A172 (cell line): Measurements from ENCODE around the gene HCFC1. TPM values are rescaled to one million over a fixed set of nuclear protein-coding genes. Genes with fewer than 3 reads are reported as not detected.
"Not testable (repeated sequence)": the region's sequence is repeated elsewhere in the genome, so short reads cannot be mapped to it uniquely, and the experiment has no call there.

Experiments
- DNase-seq: peaks from one replicate; pipeline ENCODE4 v3.0.0-alpha.2; 2015; ENCODE audit warnings: low spot score
- total RNA-seq: library from RNA; depleted of rRNA; stranded (reverse); fragments of >200 nt; shearing (Covaris generic); gene quantifications from 2 replicates; pipeline ENCODE4 v1.2.3, GENCODE V29; 2014

HCFC1 gene
- total RNA-seq, 1 experiment from 2014 or later: 40.8 TPM

- DNase-seq: no peak
These were observed 36.9 kb upstream of the HCFC1 start for GRCh38 chrX:154008521-154008920.

- no peak for DNase-seq
These were observed 35.3 kb upstream of the HCFC1 start for GRCh38 chrX:154006947-154007346.

DNA sequence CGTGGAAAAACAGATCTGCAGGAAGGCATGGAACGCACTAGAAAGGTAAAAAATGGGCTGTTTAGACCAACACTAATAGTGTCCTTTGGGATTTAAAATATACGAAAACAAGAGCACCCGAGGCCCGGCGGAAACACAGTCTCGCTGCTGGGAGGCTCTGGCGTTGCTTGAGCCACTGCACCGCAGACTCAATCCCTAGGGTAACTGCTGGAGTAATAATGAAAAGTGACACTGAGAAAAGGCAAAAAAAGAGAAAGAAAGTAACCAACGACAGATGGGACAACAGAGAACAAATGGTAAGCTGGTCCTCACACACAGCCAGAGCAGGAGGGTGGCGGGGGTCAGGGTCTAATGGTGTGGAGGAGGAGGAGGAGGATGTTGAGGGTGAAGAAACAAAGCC lies 32.7 kb upstream of the HCFC1 start:
- no peak for DNase-seq

- peak; percentile 92 for DNase-seq
These were observed 30.6 kb upstream of the HCFC1 start for GRCh38 chrX:154002215-154002719.

GRCh38 chrX:154000051-154000450 lies 28.4 kb upstream of the HCFC1 start:
- no peak for DNase-seq

DNA sequence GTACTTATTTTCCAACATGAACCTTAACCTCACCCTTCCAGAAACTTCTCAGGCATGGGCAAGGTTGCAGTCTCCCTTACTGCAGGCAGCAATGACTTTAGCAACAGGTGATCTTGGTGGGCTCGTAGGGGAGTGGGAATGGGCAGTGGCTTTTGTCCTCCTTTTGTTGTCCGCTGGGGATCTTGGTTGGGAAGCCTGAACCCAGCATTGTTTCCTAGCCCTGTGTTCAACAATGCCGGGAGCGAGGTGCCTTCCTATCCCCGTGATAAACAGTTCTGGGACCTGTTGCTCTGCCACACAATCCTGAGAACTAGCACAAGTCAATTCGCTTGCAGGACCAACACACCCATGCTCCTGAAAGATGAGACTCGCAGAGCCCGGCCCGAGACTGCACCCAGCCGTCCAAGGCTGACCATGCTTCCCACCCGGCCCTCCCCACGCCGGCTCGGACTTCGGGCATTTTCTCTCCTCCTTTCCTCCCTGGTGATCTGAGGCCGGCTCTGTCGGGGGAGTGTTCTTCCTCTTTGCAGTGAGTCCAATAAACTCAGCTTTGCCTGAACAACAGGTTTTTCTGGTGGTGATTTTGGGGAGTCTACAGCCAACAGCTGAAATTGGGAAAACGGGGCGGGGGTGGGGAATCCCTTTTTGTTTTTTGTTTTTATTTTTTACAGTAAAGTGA lies 27.9 kb upstream of the HCFC1 start:
- no peak for DNase-seq

- no peak for DNase-seq
These were observed 23.9 kb upstream of the HCFC1 start for GRCh38 chrX:153995504-153995903.

DNA sequence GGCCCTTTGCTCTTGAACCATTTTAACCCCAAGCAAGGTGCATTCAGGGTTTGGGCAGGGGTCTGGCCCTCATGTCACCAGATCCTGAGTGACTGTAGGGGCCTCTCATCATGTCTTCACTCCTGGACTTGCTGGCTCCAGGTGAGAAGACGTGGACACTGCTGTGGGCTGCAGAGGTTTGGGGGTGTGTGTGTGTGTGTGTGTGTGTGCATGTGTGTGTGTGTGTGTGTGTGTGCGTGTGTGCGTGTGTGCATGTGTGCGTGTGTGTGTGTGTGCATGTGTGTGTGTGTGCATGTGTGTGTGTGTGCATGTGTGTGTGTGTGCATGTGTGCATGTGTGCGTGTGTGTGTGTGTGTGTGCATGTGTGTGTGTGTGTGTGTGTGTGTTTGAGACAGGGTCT lies 22.8 kb upstream of the HCFC1 start:
- not testable (repeated sequence) for DNase-seq

- no peak for DNase-seq
These were observed 22.4 kb upstream of the HCFC1 start for GRCh38 chrX:153993978-153994377.

DNA sequence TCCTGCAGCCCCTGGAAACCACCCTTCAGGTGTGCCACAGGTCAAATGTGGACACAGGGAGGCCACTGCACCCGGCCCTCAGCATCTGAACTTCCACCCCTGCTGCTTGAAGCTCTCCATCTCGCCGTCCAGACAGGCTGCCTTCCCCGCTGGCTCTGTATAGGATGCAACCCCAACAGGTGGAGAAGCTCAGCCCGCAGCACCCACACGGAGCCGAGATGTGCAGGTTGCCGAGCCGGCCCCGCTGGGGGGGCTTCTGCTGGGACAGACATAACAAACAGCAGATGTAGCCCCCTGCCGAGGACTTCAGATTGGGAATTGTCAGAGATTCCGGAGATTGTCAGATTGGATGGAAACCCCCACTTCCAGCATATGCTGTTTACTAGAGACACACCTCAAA lies 21.5 kb upstream of the HCFC1 start:
- no peak for DNase-seq

- DNase-seq: no peak
These were observed 20.6 kb upstream of the HCFC1 start for GRCh38 chrX:153992180-153992579.

DNA sequence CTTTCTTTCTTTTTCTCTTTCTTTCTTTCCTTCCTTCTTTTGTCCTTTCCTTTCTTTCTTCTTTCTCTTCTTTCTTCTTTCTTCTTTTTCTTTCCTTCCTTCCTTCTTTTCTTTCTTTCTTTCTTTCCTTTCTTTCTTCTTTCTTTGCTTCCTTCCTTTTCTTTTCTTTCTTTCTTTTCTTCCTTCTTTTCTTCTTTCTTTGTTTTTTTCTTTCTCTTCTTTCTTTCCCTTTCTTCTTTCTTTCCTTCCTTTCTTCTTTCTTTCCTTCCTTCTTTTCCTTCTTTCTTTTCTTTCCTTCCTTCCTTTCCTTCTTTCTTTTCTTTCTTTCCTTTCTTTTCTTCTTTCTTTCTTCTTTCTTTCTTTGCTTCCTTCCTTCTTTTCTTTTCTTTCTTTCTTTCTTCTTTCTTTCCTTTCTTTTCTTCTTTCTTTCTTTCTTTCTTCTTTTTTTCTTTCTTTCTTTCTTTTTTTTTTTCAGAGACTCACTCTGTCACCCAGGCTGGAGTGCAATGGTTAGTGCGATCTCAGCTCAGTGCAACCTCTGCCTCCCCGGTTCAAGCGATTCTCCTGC lies 19.5 kb upstream of the HCFC1 start:
- no peak for DNase-seq

- DNase-seq: no peak
These were observed 18.5 kb upstream of the HCFC1 start for GRCh38 chrX:153989973-153990655.

GRCh38 chrX:153988493-153988892 lies 16.9 kb upstream of the HCFC1 start:
- DNase-seq: no peak

- DNase-seq: no peak
These were observed 12.9 kb upstream of the HCFC1 start for GRCh38 chrX:153984351-153985178.

GRCh38 chrX:153983321-153983801 lies 11.7 kb upstream of the HCFC1 start:
- DNase-seq: no peak

- DNase-seq: no peak
These were observed 10.3 kb upstream of the HCFC1 start for GRCh38 chrX:153981771-153982533.

DNA sequence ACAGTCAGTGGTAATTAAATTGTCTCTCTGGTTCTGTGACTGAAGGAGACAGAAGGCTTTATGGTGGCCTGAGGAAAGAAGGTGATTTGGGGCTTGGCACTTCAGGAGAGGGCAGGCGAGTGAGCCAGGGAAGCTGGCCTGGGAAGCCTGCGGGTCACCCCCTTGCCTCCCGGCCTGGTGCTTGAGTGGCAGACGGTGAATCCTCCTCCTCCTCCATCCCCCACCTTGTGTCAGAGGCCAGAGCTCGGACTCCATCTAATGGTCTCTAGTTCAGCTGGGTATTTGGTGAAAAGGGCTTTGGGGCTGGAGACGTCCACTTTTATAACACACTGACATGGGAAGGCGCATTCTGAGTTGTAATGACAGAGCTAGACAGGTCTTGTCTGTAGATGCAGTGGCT lies 9.6 kb upstream of the HCFC1 start:
- DNase-seq: no peak

DNA sequence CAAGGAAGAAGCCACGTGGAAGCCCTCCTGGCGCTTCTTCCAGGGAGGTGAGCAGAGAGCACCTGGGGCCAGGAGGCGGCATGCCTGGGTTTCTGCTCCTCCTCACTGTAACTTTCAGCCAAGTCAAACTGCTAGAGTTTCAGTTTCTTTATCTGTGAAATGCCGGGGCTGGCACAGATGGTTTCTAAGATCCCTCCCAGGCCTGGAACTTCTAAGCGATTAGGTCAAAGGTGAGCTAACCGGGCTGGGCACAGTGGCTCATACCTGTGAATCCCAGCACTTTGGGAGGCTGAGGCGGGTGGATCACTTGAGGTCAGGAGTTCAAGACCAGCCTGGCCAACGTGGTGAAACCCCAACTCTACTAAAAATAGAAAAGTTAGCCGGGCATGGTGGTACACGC lies 8.8 kb upstream of the HCFC1 start:
- not testable (repeated sequence) for DNase-seq

DNA sequence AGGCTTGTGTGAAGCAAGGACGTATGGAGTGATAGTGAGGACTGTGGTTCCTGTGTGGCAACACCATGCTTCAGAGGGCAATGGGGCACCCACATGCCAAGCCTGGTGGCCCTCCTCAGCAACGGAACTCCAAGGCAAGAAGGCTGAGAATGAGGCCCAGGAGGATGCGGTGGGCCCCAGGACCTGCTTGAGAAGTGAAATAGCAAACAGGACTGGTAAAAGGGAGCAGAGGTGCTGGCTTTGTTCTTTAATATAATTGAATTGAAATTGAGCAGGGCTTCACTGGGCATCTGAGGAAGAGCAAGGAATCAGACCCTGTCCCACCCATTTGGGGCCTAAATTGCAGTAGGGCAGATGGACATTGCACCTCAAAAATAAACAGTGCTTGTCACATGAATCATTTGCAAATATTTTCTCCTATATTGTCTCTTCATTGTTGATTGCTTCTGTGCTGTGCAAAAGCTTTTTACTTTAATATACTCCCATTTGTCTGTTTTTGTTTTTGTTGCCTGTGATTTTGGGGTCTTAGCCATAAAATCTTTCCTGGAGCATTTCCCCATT lies 3.2 kb upstream of the HCFC1 start:
- DNase-seq: no peak
